GM23248 (cell line): ENCODE measurements around the gene MAMDC4. TPM values are rescaled to one million over a fixed set of nuclear protein-coding genes. Genes with fewer than 3 reads are reported as not detected.
"Not testable (repeated sequence)": the region's sequence is repeated elsewhere in the genome, so short reads cannot be mapped to it uniquely, and the experiment has no call there.

Experiments used
- DNase-seq: peaks from one replicate; pipeline ENCODE4 v3.0.0-alpha.2; 2015
- H2AFZ ChIP-seq: fragments of 200-600 bp; sonication (generic); 2 replicates; pipeline ENCODE4 v1.6.1; 2016; ENCODE audit warnings: antibody characterized with exemption
- H3F3A ChIP-seq: fragments of 200-600 bp; sonication (generic); 2 replicates; pipeline ENCODE4 v1.6.1; 2016; ENCODE audit warnings: mild to moderate bottlenecking, antibody characterized with exemption, mixed run types; ENCODE audit not compliant: insufficient read depth
- H3K27ac ChIP-seq: fragments of 200-600 bp; sonication (generic); 2 replicates; pipeline ENCODE4 v1.5.1; 2016; ENCODE audit warnings: mild to moderate bottlenecking
- H3K27me3 ChIP-seq: fragments of 200-600 bp; sonication (generic); replicated peaks from 2 replicates; pipeline ENCODE4 v1.6.1; 2016; ENCODE audit warnings: mild to moderate bottlenecking; ENCODE audit not compliant: insufficient read depth
- H3K36me3 ChIP-seq: fragments of 200-600 bp; sonication (generic); 2 replicates; pipeline ENCODE4 v1.6.1; 2016; ENCODE audit warnings: low read depth, mild to moderate bottlenecking
- H3K4me1 ChIP-seq: fragments of 200-600 bp; sonication (generic); 2 replicates; pipeline ENCODE4 v1.6.1; 2016; ENCODE audit warnings: mild to moderate bottlenecking; ENCODE audit not compliant: insufficient read depth
- H3K4me2 ChIP-seq: fragments of 200-600 bp; sonication (generic); one replicate; pipeline ENCODE4 v1.6.1; 2016; ENCODE audit warnings: mild to moderate bottlenecking; ENCODE audit not compliant: unreplicated experiment
- H3K4me3 ChIP-seq: fragments of 200-600 bp; sonication (generic); 2 replicates; pipeline ENCODE4 v1.5.1; 2016; ENCODE audit warnings: mild to moderate bottlenecking
- H3K79me2 ChIP-seq: fragments of 200-600 bp; sonication (generic); 2 replicates; pipeline ENCODE4 v1.6.1; 2016; ENCODE audit warnings: mild to moderate bottlenecking; ENCODE audit not compliant: insufficient read depth
- H3K9ac ChIP-seq: fragments of 200-600 bp; sonication (generic); 2 replicates; pipeline ENCODE4 v1.6.1; 2016; ENCODE audit warnings: mild to moderate bottlenecking
- H3K9me2 ChIP-seq: fragments of 200-600 bp; sonication (generic); 2 replicates; pipeline ENCODE4 v1.6.1; 2016; ENCODE audit warnings: mixed run types, mild to moderate bottlenecking, moderate library complexity; ENCODE audit not compliant: insufficient read depth
- H3K9me3 ChIP-seq: fragments of 200-600 bp; sonication (generic); one replicate; pipeline ENCODE4 v1.6.1; 2017; ENCODE audit warnings: low read depth
- H4K20me1 ChIP-seq: fragments of 200-600 bp; sonication (generic); 2 replicates; pipeline ENCODE4 v1.6.0; 2016; ENCODE audit not compliant: insufficient read depth
- EZH2 ChIP-seq: fragments of 200-600 bp; sonication (generic); IDR thresholded peaks from 2 replicates; pipeline ENCODE4 v1.6.1; 2018; ENCODE audit warnings: antibody characterized with exemption, mild to moderate bottlenecking; ENCODE audit not compliant: insufficient read depth, poor library complexity, severe bottlenecking
- EZH2phosphoT487 ChIP-seq: fragments of 200-600 bp; sonication (generic); IDR thresholded peaks from 2 replicates; pipeline ENCODE4 v1.6.1; 2018; ENCODE audit warnings: antibody characterized with exemption, moderate library complexity, mild to moderate bottlenecking, low read depth; ENCODE audit not compliant: insufficient read depth
- WGBS, 2 experiments: methylation state at CpG; one replicate each; pipeline ENCODE4 v1.1.6; 2015 to 2017; ENCODE audit warnings: low lambda C conversion rate in 2 of 2, low coverage in 1 of 2; ENCODE audit errors: missing lambda C conversion rate in 2 of 2; 5-methylcytosine and 5-hydroxymethylcytosine counted together
- in situ Hi-C: fragments of 300-500 bp; cut with MboI; formaldehyde crosslinking; loops from 2 replicates; pipeline ENCODE4 v1.15.0; 2020
- polyA plus RNA-seq: library from polyadenylated mRNA; unstranded; fragments of >200 nt; fragmentation: Nextera tagmentation; extraction: Ambion mirVana; gene quantifications from 2 replicates; pipeline ENCODE4 v1.2.1, GENCODE V29; 2016
- total RNA-seq: library from RNA; depleted of rRNA; stranded (reverse); fragments of >200 nt; shearing (Covaris generic); gene quantifications from 2 replicates; pipeline ENCODE4 v1.2.3, GENCODE V29; 2014; rRNA removed

Gene MAMDC4
- total RNA-seq (1.1 and 2.3 TPM in 2 replicates), polyA plus RNA-seq (0.35 and 0.43 TPM in 2 replicates)

GRCh38 chr9:136851941-136852663, at the start of gene MAMDC4:
Gene MAMDC4 (plus strand): TSS chr9:136852346. CDS start chr9:136852417, 71 bp downstream.
- H3K36me3 ChIP-seq, result no peaks in the 10 kb centered on the region
- no peaks in the 10 kb centered on the region for H3K9me2 ChIP-seq
- H2AFZ ChIP-seq, result no peak within 1 kb of the TSS
- H3K4me1 ChIP-seq, result no peaks in the 10 kb centered on the region
- WGBS, 2 experiments, result 70 to 73% methylated on average over 16 to 23 of the region's 23 CpGs
- no peak within 1 kb of the TSS for H3K9ac ChIP-seq
- no peak for DNase-seq
- H3K4me2 ChIP-seq, result no peak within 1 kb of the TSS
- H4K20me1 ChIP-seq, result no peaks in the 10 kb centered on the region
- no peaks in the 10 kb centered on the region for H3K9me3 ChIP-seq
- TF ChIP-seq EZH2 (no peak), EZH2phosphoT487 (no peak)
- H3K27ac ChIP-seq, result no peak within 1 kb of the TSS
- in situ Hi-C loops, result no loop called here
- H3F3A ChIP-seq, result no peaks in the 10 kb centered on the region
- H3K27me3 ChIP-seq, result no peaks in the 10 kb centered on the region
- H3K4me3 ChIP-seq, result no peak within 1 kb of the TSS
- peaks cover 7% of the 10 kb centered on the region; the same call in 1 of the 2 replicates for H3K79me2 ChIP-seq

- H3K4me3 ChIP-seq, H3K27ac ChIP-seq, H3F3A ChIP-seq, H3K79me2 ChIP-seq, H3K4me1 ChIP-seq, H2AFZ ChIP-seq, H3K9ac ChIP-seq, in situ Hi-C loops, H4K20me1 ChIP-seq, H3K36me3 ChIP-seq, H3K9me2 ChIP-seq, H3K4me2 ChIP-seq, DNase-seq, H3K9me3 ChIP-seq: not testable (repeated sequence)
- H3K27me3 ChIP-seq, result peaks cover 38% of the 10 kb centered on the region
- 70 to 81% methylated on average over 3 to 5 of the region's 9 CpGs for WGBS, 2 experiments
Measured at GRCh38 chr9:136803009-136803550, 49.1 kb upstream of the MAMDC4 start.

- Histone ChIP-seq H3K9me3 (no peaks in the 10 kb centered on the region), H3K36me3 (no peaks in the 10 kb centered on the region), H3K9me2 (no peaks in the 10 kb centered on the region), H3K9ac (no peak overlapping the region), H3K27ac (no peak overlapping the region), H2AFZ (no peak overlapping the region), H3K4me1 (0 out of 2 replicates have a peak, but pooled peaks cover 3% of the 10 kb centered on the region), H3K79me2 (peaks cover 9% of the 10 kb centered on the region), H3K4me3 (no peak overlapping the region), H3K4me2 (no peak overlapping the region), H3K27me3 (peaks cover 32% of the 10 kb centered on the region), H3F3A (0 out of 2 replicates have a peak, but pooled peaks cover 4% of the 10 kb centered on the region), H4K20me1 (no peaks in the 10 kb centered on the region)
- 89 to 93% methylated on average over 22 of the region's 22 CpGs for WGBS, 2 experiments
- no peak for TF ChIP-seq EZH2phosphoT487
- TF ChIP-seq EZH2, result no peak
- DNase-seq, result no peak
- in situ Hi-C loops, result no loop called here
Measured at GRCh38 chr9:136803551-136804508, 48.3 kb upstream of the MAMDC4 start.

- Histone ChIP-seq H2AFZ (no peak overlapping the region), H3K4me1 (peaks cover 10% of the 10 kb centered on the region; the same call in 1 of the 2 replicates), H3K79me2 (peaks cover 17% of the 10 kb centered on the region), H3K4me2 (no peak overlapping the region), H3K9me3 (no peaks in the 10 kb centered on the region), H3F3A (peaks cover 8% of the 10 kb centered on the region; the same call in 1 of the 2 replicates), H4K20me1 (no peaks in the 10 kb centered on the region), H3K4me3 (no peak overlapping the region), H3K36me3 (no peaks in the 10 kb centered on the region), H3K27me3 (peaks cover 24% of the 10 kb centered on the region), H3K9me2 (no peaks in the 10 kb centered on the region), H3K27ac (no peak overlapping the region), H3K9ac (no peak overlapping the region)
- TF ChIP-seq EZH2 (no peak), EZH2phosphoT487 (no peak)
- in situ Hi-C loops, result no loop called here
- WGBS, 2 experiments, result 92% methylated on average over 18 to 20 of the region's 20 CpGs
- no peak for DNase-seq
Measured at GRCh38 chr9:136804509-136805206, 47.5 kb upstream of the MAMDC4 start.
